VCaP (cell line): ENCODE data around the gene KRTAP6-1.

ENCODE experiments used
- H3K27ac ChIP-seq: fragments of 450-650 bp; 2 replicates; pipeline ENCODE4 v1.5.1; 2017
- CTCF ChIP-seq: fragments of 450-650 bp; conservative IDR thresholded peaks from 2 replicates; pipeline ENCODE4 v1.5.1; 2017; ENCODE audit warnings: mild to moderate bottlenecking, moderate library complexity

KRTAP6-1 gene

GRCh38 chr21:30628109-30628508 is 14.4 kb upstream of the KRTAP6-1 start:
- TF ChIP-seq CTCF: no peak
- H3K27ac ChIP-seq: no peak overlapping the region

GRCh38 chr21:30625449-30626165 is 11.9 kb upstream of the KRTAP6-1 start:
- H3K27ac ChIP-seq: no peak overlapping the region
- TF ChIP-seq CTCF: no peak

DNA sequence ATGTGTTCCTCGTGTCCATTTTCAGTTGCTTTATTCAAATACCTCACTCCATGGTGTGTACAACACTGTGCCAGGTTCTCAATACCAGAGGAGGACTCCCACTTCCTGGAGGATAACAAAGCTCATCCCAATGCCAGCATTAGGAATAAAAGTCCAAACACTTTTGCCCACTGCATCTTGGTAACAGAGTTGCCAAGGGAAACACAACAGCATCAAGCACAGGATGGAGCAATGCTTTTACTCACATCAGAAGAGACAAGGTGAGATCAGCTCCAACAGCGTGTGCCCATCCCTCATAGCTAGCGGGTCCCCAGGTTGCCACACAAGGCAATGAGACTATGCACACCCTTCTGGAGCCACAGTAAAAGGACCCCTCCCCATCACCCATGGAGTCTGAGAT is 9.6 kb upstream of the KRTAP6-1 start:
- TF ChIP-seq CTCF: no peak
- no peak overlapping the region for H3K27ac ChIP-seq

GRCh38 chr21:30620522-30620921 is 6.8 kb upstream of the KRTAP6-1 start, which contains the start of gene KRTAP20-4:
TSS of gene KRTAP20-4 (plus strand) at chr21:30620627.
- no peak for TF ChIP-seq CTCF
- H3K27ac ChIP-seq: no peak within 1 kb of the TSS

DNA sequence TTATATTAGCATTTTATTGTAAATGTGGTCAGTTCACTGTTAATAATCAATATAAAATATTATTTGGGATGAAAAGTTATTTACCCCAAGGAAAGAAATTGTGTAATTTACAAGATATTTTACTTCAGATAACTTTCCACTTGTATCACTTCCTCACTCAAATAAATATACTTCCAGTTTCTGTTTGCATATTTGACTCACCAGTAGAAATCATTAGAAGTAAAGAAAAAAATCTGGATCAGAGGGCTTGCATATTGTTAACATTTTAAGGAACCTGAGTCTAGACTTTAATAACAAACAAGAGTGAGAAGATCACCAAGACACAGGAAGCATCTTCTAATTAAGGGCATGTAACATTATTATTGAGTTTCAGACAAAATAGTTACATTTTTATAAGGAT is 6.3 kb upstream of the KRTAP6-1 start:
- no peak for TF ChIP-seq CTCF
- no peak overlapping the region for H3K27ac ChIP-seq

GRCh38 chr21:30616125-30616524 is 2.4 kb upstream of the KRTAP6-1 start, which contains the start of gene KRTAP20-1:
TSS of gene KRTAP20-1 (plus strand) at chr21:30616425. CDS start at chr21:30616455, 30 bp downstream.
- no peak within 1 kb of the TSS for H3K27ac ChIP-seq
- no peak for TF ChIP-seq CTCF

DNA sequence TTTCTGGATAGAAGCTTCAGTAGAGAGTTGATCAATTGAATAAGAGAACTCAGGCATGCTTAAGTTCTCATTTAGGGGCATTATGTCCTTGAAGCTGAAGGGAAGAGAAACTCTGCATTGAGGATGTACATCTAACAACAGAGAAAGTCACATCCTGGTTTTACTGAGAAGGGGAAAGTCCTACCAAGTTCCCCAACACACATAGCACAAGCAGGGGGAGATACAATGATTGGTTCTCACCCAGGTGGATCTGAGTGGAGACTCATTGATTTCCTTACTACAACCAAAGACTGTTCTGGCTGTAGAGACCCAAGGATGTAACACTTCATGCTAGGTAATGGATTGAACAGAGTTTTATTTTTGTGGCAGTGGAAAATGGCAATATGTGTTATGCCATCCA is 1.5 kb upstream of the KRTAP6-1 start:
- no peak for TF ChIP-seq CTCF
- H3K27ac ChIP-seq: no peak overlapping the region
